Adrenal gland (tissue), 5 donors: Measurements from ENCODE around the gene COA1.

Experiments used
- CTCF ChIP-seq, 6 experiments: fragments of 450-650 bp in 4 of 6; fragments of 200-600 bp in 2 of 6; sonication (generic) in 1 of 6; IDR thresholded peaks; 1 replicate in 5 of 6; 2 replicates in 1 of 6; pipeline versions ENCODE4 v1.5.1 to v1.8.0; 2016 to 2021; ENCODE audit warnings: antibody characterized with exemption in 6 of 6, mild to moderate bottlenecking in 2 of 6, moderate library complexity in 1 of 6
- POLR2A ChIP-seq, 2 donors: fragments of 450-650 bp; IDR thresholded peaks; one replicate each; pipeline ENCODE4 v1.6.1; 2017; ENCODE audit warnings: antibody characterized with exemption in 2 of 2, mild to moderate bottlenecking in 2 of 2, moderate library complexity in 1 of 2
- donor health status: DM: no; HTN: no; CAD: no.

GRCh38 chr7:43693687-43694398 lies 35.5 kb downstream of the COA1 start:
- TF ChIP-seq CTCF (IDR thresholded peaks at IDR 0.05) (no peak), POLR2A (IDR thresholded peaks at IDR 0.05) (no peak)
